H1 (cell line): ENCODE data around the gene MPV17L2. TPM values are rescaled to one million over a fixed set of nuclear protein-coding genes. Genes with fewer than 3 reads are reported as not detected.

Source experiments
- CTCF ChIA-PET: fragments of 300-600 bp; sonication (Branson Sonifier 250); formaldehyde crosslinking; loops from one replicate; lab custom pipeline; 2021; ENCODE audit not compliant: partially characterized antibody; lab: Charles Lee
- POLR2A ChIA-PET: fragments of 300-600 bp; sonication (Branson Sonifier 250); formaldehyde crosslinking; loops from one replicate; lab custom pipeline; 2021; ENCODE audit warnings: inconsistent platforms; ENCODE audit not compliant: partially characterized antibody; lab: Charles Lee
- DNase-seq, 2 experiments: peaks; one replicate each; pipeline versions ENCODE4 v3.0.0 to v3.0.0-alpha.2; 2010 to 2022; ENCODE audit warnings: low spot score in 2 of 2, low read depth in 1 of 2, mixed read lengths in 1 of 2
- FAIRE-seq: peaks from 2 replicates; lab custom pipeline; 2011; peaks lifted over from hg19 to GRCh38; lab: Jason Lieb, UNC
- H2AFZ ChIP-seq: 2 replicates; pipeline ENCODE4 v1.8.1; 2012; ENCODE audit warnings: low read length, inconsistent platforms
- H2AK5ac ChIP-seq: 2 replicates; pipeline ENCODE4 v1.6.1; 2013; ENCODE audit warnings: low read depth, low read length
- H2BK120ac ChIP-seq: replicated peaks from 2 replicates; pipeline ENCODE3; 2013; ENCODE audit warnings: low read depth, low read length, inconsistent platforms
- H2BK12ac ChIP-seq: 2 replicates; pipeline ENCODE4 v1.6.1; 2013; ENCODE audit warnings: low read depth, low read length
- H2BK15ac ChIP-seq: 2 replicates; pipeline ENCODE4 v1.6.1; 2013; ENCODE audit warnings: low read length
- H2BK20ac ChIP-seq: 2 replicates; pipeline ENCODE4 v1.6.1; 2013; ENCODE audit warnings: low read length
- H2BK5ac ChIP-seq: 2 replicates; pipeline ENCODE4 v1.6.1; 2013; ENCODE audit warnings: low read depth, low read length
- H3K14ac ChIP-seq: 2 replicates; pipeline ENCODE4 v1.6.1; 2013; ENCODE audit warnings: inconsistent platforms; ENCODE audit not compliant: insufficient read length
- H3K18ac ChIP-seq: 2 replicates; pipeline ENCODE4 v1.6.1; 2013; ENCODE audit warnings: low read length; ENCODE audit errors: extremely low read depth
- H3K23ac ChIP-seq: 2 replicates; pipeline ENCODE4 v1.6.1; 2013; ENCODE audit warnings: inconsistent platforms; ENCODE audit not compliant: insufficient read length
- H3K23me2 ChIP-seq: 2 replicates; pipeline ENCODE4 v1.6.1; 2013; ENCODE audit warnings: low read depth, low read length
- H3K27ac ChIP-seq: 2 replicates; pipeline ENCODE4 v1.6.1; 2011; ENCODE audit warnings: low read depth, low read length, inconsistent platforms
- H3K27me3 ChIP-seq, 4 experiments: replicated peaks in 1 of 4; 1 replicate in 1 of 4; 2 replicates in 3 of 4; pipeline versions ENCODE4 v1.6.1 to v1.8.1; 2011 to 2013; ENCODE audit warnings: low read length in 3 of 4, mild to moderate bottlenecking in 3 of 4, inconsistent platforms in 2 of 4, mixed read lengths in 2 of 4, moderate library complexity in 1 of 4; ENCODE audit not compliant: control insufficient read depth in 3 of 4, insufficient read depth in 3 of 4; ENCODE audit errors: extremely low read depth in 1 of 4
- H3K36me3 ChIP-seq, 4 experiments: 2 replicates each; pipeline versions ENCODE4 v1.6.1 to v1.8.1; 2011 to 2013; ENCODE audit warnings: mild to moderate bottlenecking in 4 of 4, low read length in 3 of 4, moderate library complexity in 2 of 4, control low read depth in 1 of 4, inconsistent platforms in 1 of 4; ENCODE audit not compliant: insufficient read depth in 4 of 4, control insufficient read depth in 2 of 4
- H3K4ac ChIP-seq: replicated peaks from 2 replicates; pipeline ENCODE3; 2013; ENCODE audit warnings: low read length, low read depth, mixed read lengths, inconsistent platforms; ENCODE audit not compliant: insufficient read length
- H3K4me1 ChIP-seq, 4 experiments: replicated peaks in 1 of 4; 1 replicate in 1 of 4; 2 replicates in 3 of 4; pipeline versions ENCODE4 v1.6.1 to v1.8.1; 2011 to 2013; ENCODE audit warnings: low read length in 3 of 4, inconsistent platforms in 2 of 4, mixed read lengths in 1 of 4; ENCODE audit not compliant: insufficient read depth in 4 of 4, control insufficient read depth in 3 of 4
- H3K4me2 ChIP-seq, 2 experiments: 2 replicates each; pipeline versions ENCODE4 v1.6.1 to v1.8.1; 2011 to 2013; ENCODE audit warnings: low read depth in 2 of 2, low read length in 2 of 2, control low read depth in 1 of 2, inconsistent platforms in 1 of 2, mild to moderate bottlenecking in 1 of 2; ENCODE audit not compliant: insufficient read depth in 1 of 2
- H3K4me3 ChIP-seq, 4 experiments: fragments of 200-600, 300-600 bp in 1 of 4; sonication (generic), shearing (Covaris generic), sonication (Bioruptor Twin) in 1 of 4; 2 replicates each; pipeline versions ENCODE4 v1.5.1 to v1.8.1; 2011 to 2016; ENCODE audit warnings: low read length in 4 of 4, low read depth in 3 of 4, control low read depth in 2 of 4, inconsistent platforms in 2 of 4, mild to moderate bottlenecking in 2 of 4, mixed read lengths in 1 of 4, moderate library complexity in 1 of 4; ENCODE audit not compliant: insufficient read depth in 2 of 4; ENCODE audit errors: extremely low read depth in 1 of 4
- H3K56ac ChIP-seq: replicated peaks from 2 replicates; pipeline ENCODE3; 2013; ENCODE audit warnings: low read depth, mild to moderate bottlenecking, mixed read lengths, low read length, inconsistent platforms; ENCODE audit not compliant: insufficient read length
- H3K79me1 ChIP-seq: 2 replicates; pipeline ENCODE4 v1.6.1; 2013; ENCODE audit warnings: low read depth, low read length, control low read depth
- H3K79me2 ChIP-seq, 2 experiments: 2 replicates each; pipeline versions ENCODE4 v1.6.1 to v1.8.1; 2012 to 2013; ENCODE audit warnings: low read length in 2 of 2, mild to moderate bottlenecking in 2 of 2, inconsistent platforms in 1 of 2; ENCODE audit not compliant: insufficient read depth in 2 of 2, control insufficient read depth in 1 of 2
- H3K9ac ChIP-seq, 4 experiments: replicated peaks in 1 of 4; 1 replicate in 1 of 4; 2 replicates in 3 of 4; pipeline versions ENCODE4 v1.6.1 to v1.8.1; 2011 to 2013; ENCODE audit warnings: low read depth in 3 of 4, low read length in 3 of 4, control low read depth in 2 of 4, mild to moderate bottlenecking in 2 of 4, moderate library complexity in 2 of 4, inconsistent platforms in 1 of 4; ENCODE audit errors: extremely low read depth in 1 of 4
- H3K9me3 ChIP-seq, 2 experiments: 2 replicates each; pipeline versions ENCODE4 v1.6.1 to v1.8.1; 2012 to 2013; ENCODE audit warnings: mild to moderate bottlenecking in 2 of 2, moderate library complexity in 2 of 2, control low read depth in 1 of 2, inconsistent platforms in 1 of 2, low read depth in 1 of 2, low read length in 1 of 2, mixed read lengths in 1 of 2; ENCODE audit not compliant: insufficient read depth in 2 of 2
- H4K20me1 ChIP-seq, 2 experiments: replicated peaks in 1 of 2; 2 replicates each; pipeline versions ENCODE3 to v1.8.1; 2011 to 2013; ENCODE audit warnings: inconsistent platforms in 2 of 2, low read length in 2 of 2, mild to moderate bottlenecking in 1 of 2; ENCODE audit not compliant: insufficient read depth in 2 of 2, control insufficient read depth in 1 of 2
- H4K5ac ChIP-seq: 2 replicates; pipeline ENCODE4 v1.6.1; 2013; ENCODE audit warnings: low read length, low read depth, mixed read lengths, inconsistent platforms; ENCODE audit not compliant: insufficient read length
- H4K8ac ChIP-seq: 2 replicates; pipeline ENCODE4 v1.8.0; 2013; ENCODE audit warnings: mild to moderate bottlenecking, moderate library complexity, low read length, inconsistent platforms; ENCODE audit not compliant: insufficient read depth; ENCODE audit errors: extremely low read depth
- H4K91ac ChIP-seq: replicated peaks from 2 replicates; pipeline ENCODE3; 2013; ENCODE audit warnings: low read length, mixed read lengths, inconsistent platforms; ENCODE audit not compliant: insufficient read length
- CBX5 ChIP-seq: fragments of 300-800, 300-1000 bp; sonication (generic); IDR thresholded peaks from 2 replicates; pipeline ENCODE4 v1.7.1; 2016; ENCODE audit warnings: antibody characterized with exemption, low read length, low read depth
- CBX8 ChIP-seq: fragments of 300-800, 300-1000 bp; sonication (generic); IDR thresholded peaks from 2 replicates; pipeline ENCODE4 v1.7.1; 2016; ENCODE audit warnings: low read depth, low read length, borderline replicate concordance
- CEBPB ChIP-seq: IDR thresholded peaks from 2 replicates; pipeline ENCODE4 v1.6.1; 2012; ENCODE audit warnings: low read depth, low read length
- EGR1 ChIP-seq: IDR thresholded peaks from 2 replicates; pipeline ENCODE4 v1.6.1; 2011; ENCODE audit warnings: low read depth, low read length, borderline replicate concordance
- EP300 ChIP-seq, 2 experiments: IDR thresholded peaks; 1 replicate in 1 of 2; 2 replicates in 1 of 2; pipeline ENCODE4 v1.6.1; 2011 to 2012; ENCODE audit warnings: low read depth in 2 of 2, low read length in 2 of 2, mild to moderate bottlenecking in 2 of 2, borderline replicate concordance in 1 of 2, inconsistent platforms in 1 of 2, moderate library complexity in 1 of 2
- KDM4A ChIP-seq: IDR thresholded peaks from one replicate; pipeline ENCODE4 v1.7.1; 2012; ENCODE audit warnings: low read depth, mild to moderate bottlenecking, moderate library complexity, low read length, inconsistent platforms; ENCODE audit not compliant: severe bottlenecking
- SAP30 ChIP-seq: fragments of 300-600 bp; sonication (generic); IDR thresholded peaks from 2 replicates; pipeline ENCODE4 v1.7.1; 2012; ENCODE audit warnings: low read length, moderate library complexity, mild to moderate bottlenecking, inconsistent platforms; ENCODE audit not compliant: insufficient read depth, insufficient replicate concordance
- SIN3A ChIP-seq, 2 experiments: IDR thresholded peaks in 1 of 2; conservative IDR thresholded peaks in 1 of 2; 2 replicates each; pipeline ENCODE4 v1.6.1; 2011 to 2012; ENCODE audit warnings: low read length in 2 of 2, improper control_type of control experiment in 1 of 2, low read depth in 1 of 2, mild to moderate bottlenecking in 1 of 2
- SP1 ChIP-seq: IDR thresholded peaks from 2 replicates; pipeline ENCODE4 v1.6.1; 2011; ENCODE audit warnings: low read depth, low read length
- SUZ12 ChIP-seq: fragments of 200-600 bp; sonication (generic); IDR thresholded peaks from 2 replicates; pipeline ENCODE4 v1.6.1; 2012; ENCODE audit warnings: mild to moderate bottlenecking, inconsistent platforms, low read length, moderate library complexity, mixed read lengths
- ZNF274 ChIP-seq: IDR thresholded peaks from 2 replicates; pipeline ENCODE4 v1.7.0; 2012; ENCODE audit warnings: low read length, borderline replicate concordance; ENCODE audit errors: extremely low read depth
- WGBS, 2 experiments: shearing (Covaris generic) in 1 of 2; methylation state at CpG; one replicate each; pipeline versions ENCODE4 v1.1.6 to v1.1.7; 2013 to 2015; ENCODE audit warnings: low lambda C conversion rate in 2 of 2, mixed read lengths in 2 of 2, inconsistent platforms in 1 of 2, low coverage in 1 of 2, missing lambda C conversion rate in 1 of 2; ENCODE audit not compliant: insufficient replicate concordance in 2 of 2, insufficient coverage in 1 of 2, insufficient read length in 1 of 2; ENCODE audit errors: extremely low coverage in 1 of 2, missing lambda C conversion rate in 1 of 2; 5-methylcytosine and 5-hydroxymethylcytosine counted together
- polyA plus RNA-seq, 7 experiments: library from polyadenylated mRNA; depleted of rRNA in 3 of 7; stranded (reverse) in 5 of 7; unstranded in 2 of 7; fragments of >200 nt in 5 of 7; fragments of 200-250 nt in 2 of 7; gene quantifications; 1 replicate in 5 of 7; 2 replicates in 1 of 7; 4 replicates in 1 of 7; pipeline versions ENCODE4 v1.2.1 to v1.2.3, GENCODE V29; 2011 to 2013; ENCODE audit warnings: missing spikeins in 2 of 7, mixed read lengths in 2 of 7
- total RNA-seq: library from RNA; stranded (reverse); fragmentation: NEBNext Ultra II Directional; extraction: Animal tissue kit (Norgen Biotek cat#: 25700); gene quantifications from 2 replicates; pipeline ENCODE4 v1.2.1, GENCODE V29; 2021

The MPV17L2 gene
- total and polyA plus RNA-seq, 2 of the 8 experiments (the other 6 are each of a cell fraction or from before 2014, with no cell fraction given) = 24.2 to 82.6 TPM

DNA sequence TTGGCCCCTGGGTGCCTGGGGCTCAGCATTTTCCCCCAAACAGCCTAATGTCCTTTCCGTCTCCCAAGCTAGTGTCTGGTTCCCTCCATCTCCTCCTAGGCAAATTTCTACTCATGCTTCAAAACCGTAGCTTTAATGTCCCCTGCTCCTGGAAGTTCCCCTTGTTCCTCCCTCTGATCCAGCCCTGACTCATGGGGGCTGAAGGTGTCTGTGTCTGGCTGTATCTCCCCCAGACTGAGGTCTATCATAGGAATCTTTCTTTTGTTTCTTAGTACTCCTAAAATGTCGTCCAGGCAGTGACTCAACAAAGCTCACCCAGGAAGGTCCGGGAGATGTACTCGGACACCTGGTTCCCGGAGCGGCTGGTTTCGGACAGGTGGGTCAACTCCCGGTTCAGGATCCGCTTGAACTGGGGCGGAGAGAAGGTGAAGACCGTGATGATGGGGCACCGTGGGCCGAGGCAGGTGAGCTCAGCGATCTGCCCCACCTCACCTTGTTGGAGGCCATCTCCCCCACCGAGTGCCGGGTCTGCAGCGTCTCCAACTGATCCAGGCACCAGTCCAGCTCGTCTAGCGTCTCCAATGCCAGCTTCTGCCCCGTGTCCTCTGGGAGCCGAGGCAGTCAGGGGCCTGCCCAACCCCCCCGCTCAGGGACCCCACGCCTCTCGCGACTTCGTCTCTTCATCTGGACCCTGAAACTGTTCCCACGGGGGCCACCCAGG is 27.1 kb downstream of the MPV17L2 start:
- peak overlapping the region; percentile 72 for H2BK20ac ChIP-seq
- POLR2A ChIA-PET = interaction anchor here (0.7 to 6.5 kb wide), 7 partner anchors 11 to 73 kb away, joined by 3 to 59 read pairs (median 3); partner anchors contain the start of genes JUND and RAB3A
- H2AFZ ChIP-seq = peak overlapping the region; percentile 10; the same call in 1 of the 2 replicates
- no peak for TF ChIP-seq EGR1
- no peak for TF ChIP-seq CBX5
- no peak for TF ChIP-seq KDM4A
- no peak for TF ChIP-seq SAP30
- no peak for TF ChIP-seq SIN3A (conservative IDR thresholded peaks at IDR 0.05 in 1 of 2, IDR thresholded peaks at IDR 0.05 in 1 of 2; ENCODE audit: low read depth in 1 of 2, low read length in 2 of 2)
- TF ChIP-seq CEBPB = no peak
- no peak for TF ChIP-seq SP1
- no peak for TF ChIP-seq SUZ12
- no peak for TF ChIP-seq CBX8
- no peak for TF ChIP-seq ZNF274
- no peak for TF ChIP-seq EP300 (IDR thresholded peaks at IDR 0.05; ENCODE audit: borderline replicate concordance in 1 of 2, low read depth in 2 of 2, low read length in 2 of 2)

More for the DNA sequence above, 27.1 kb downstream of the MPV17L2 start:
- peaks cover 0 to 13% (median 8%) of the 10 kb centered on the region in 4 experiments; a peak in 6 of 7 replicates for H3K4me1 ChIP-seq
- H3K14ac ChIP-seq = no peak overlapping the region
- no peaks in the 10 kb centered on the region for H3K9me3 ChIP-seq
- H3K27me3 ChIP-seq = peaks cover 1 to 3% (median 3%) of the 10 kb centered on the region in 4 experiments; a peak in 6 of 7 replicates
- no peak overlapping the region for H3K56ac ChIP-seq
- H4K8ac ChIP-seq = peak overlapping the region; percentile 20
- no peak overlapping the region for H3K23ac ChIP-seq
- no peak overlapping the region for H2BK5ac ChIP-seq
- CTCF ChIA-PET = interaction anchor here (0.6 to 8.3 kb wide), 15 partner anchors 11 to 516 kb away, joined by 3 to 87 read pairs (median 5); partner anchors contain the start of gene RAB3A
- no peak overlapping the region for H3K4ac ChIP-seq
- no peak overlapping the region for H2BK15ac ChIP-seq
- FAIRE-seq = no peak
- 83% methylated on average over 27 of the region's 28 CpGs; no CpG with 5 or more reads in 1 of the 2 experiments for WGBS, 2 experiments
- H3K23me2 ChIP-seq = peaks cover 9% of the 10 kb centered on the region
- DNase-seq = no peak
- H2BK120ac ChIP-seq = no peak overlapping the region
- H3K79me2 ChIP-seq = no peaks in the 10 kb centered on the region
- H2BK12ac ChIP-seq = peak overlapping the region; percentile 80; the same call in 1 of the 2 replicates
- no peak overlapping the region for H3K27ac ChIP-seq
- H3K4me3 ChIP-seq = peak overlapping the region in 1 of 4 experiments; percentile 50; a peak in 2 of 8 replicates
- no peak overlapping the region for H4K5ac ChIP-seq
- peak overlapping the region; percentile 61 for H3K4me2 ChIP-seq
- H3K18ac ChIP-seq = peak overlapping the region; percentile 48; the same call in 1 of the 2 replicates
- no peak overlapping the region for H3K9ac ChIP-seq
- H4K91ac ChIP-seq = peak overlapping the region; percentile 81
- no peaks in the 10 kb centered on the region for H3K36me3 ChIP-seq
- H3K79me1 ChIP-seq = no peaks in the 10 kb centered on the region
- no peak overlapping the region; the same call in 1 of the 2 replicates for H2AK5ac ChIP-seq
- H4K20me1 ChIP-seq = no peaks in the 10 kb centered on the region
